IMR-90 (cell line): Measurements from ENCODE around the gene ATP1B3. TPM values are rescaled to one million over a fixed set of nuclear protein-coding genes. Genes with fewer than 3 reads are reported as not detected.

Source experiments
- ATAC-seq: fragments of 200-7000 bp; cut with Tn5 transposase; 2 replicates; pipeline ENCODE4 v1.9.1; 2020; ENCODE audit warnings: low read depth, mild to moderate bottlenecking, moderate library complexity
- BruUV-seq: library from RNA; stranded (reverse); fragments of 400-500 nt; replicated peaks from 2 replicates; lab custom pipeline; 2021; lab: Mats Ljungman, UMichigan
- CTCF ChIA-PET: fragments of 300-600 bp; formaldehyde crosslinking; extraction: SDS; loops from one replicate; lab custom pipeline; 2021; ENCODE audit warnings: antibody characterized with exemption; lab: Yijun Ruan, JAX
- POLR2A ChIA-PET: fragments of 300-600 bp; sonication (Branson Sonifier 250); formaldehyde crosslinking; loops from one replicate; lab custom pipeline; 2022; ENCODE audit warnings: antibody characterized with exemption; ENCODE audit not compliant: unreplicated experiment; lab: Charles Lee
- DNase-seq: peaks from one replicate; pipeline ENCODE4 v3.0.0; 2013
- H2AFZ ChIP-seq: replicated peaks from 2 replicates; pipeline ENCODE3; 2013; ENCODE audit warnings: low read length, mild to moderate bottlenecking; ENCODE audit not compliant: poor library complexity
- H2AK5ac ChIP-seq: 2 replicates; pipeline ENCODE4 v1.6.1; 2013; ENCODE audit warnings: low read depth, low read length, inconsistent platforms
- H2AK9ac ChIP-seq: replicated peaks from 2 replicates; pipeline ENCODE3; 2013; ENCODE audit warnings: mild to moderate bottlenecking, low read depth, low read length, moderate library complexity; ENCODE audit not compliant: poor library complexity
- H2BK120ac ChIP-seq: 2 replicates; pipeline ENCODE4 v1.6.1; 2013; ENCODE audit warnings: low read depth, low read length, inconsistent platforms
- H2BK15ac ChIP-seq: 3 replicates; pipeline ENCODE4 v1.6.1; 2013; ENCODE audit warnings: low read depth, low read length, inconsistent platforms
- H2BK20ac ChIP-seq: 2 replicates; pipeline ENCODE4 v1.6.1; 2013; ENCODE audit warnings: low read depth, mild to moderate bottlenecking, inconsistent platforms, low read length, moderate library complexity
- H2BK5ac ChIP-seq: 2 replicates; pipeline ENCODE4 v1.6.1; 2013; ENCODE audit warnings: mild to moderate bottlenecking, low read depth, low read length, inconsistent platforms; ENCODE audit not compliant: poor library complexity, severe bottlenecking
- H3K14ac ChIP-seq: replicated peaks from 2 replicates; pipeline ENCODE4 v1.6.1; 2013; ENCODE audit warnings: low read depth, low read length, inconsistent platforms
- H3K18ac ChIP-seq: 2 replicates; pipeline ENCODE4 v1.6.1; 2013; ENCODE audit warnings: low read depth, low read length, control low read depth
- H3K23ac ChIP-seq: 2 replicates; pipeline ENCODE4 v1.6.1; 2013; ENCODE audit warnings: low read depth, low read length, inconsistent platforms
- H3K27ac ChIP-seq: 2 replicates; pipeline ENCODE4 v1.5.1; 2013; ENCODE audit warnings: mild to moderate bottlenecking, control low read depth, low read length; ENCODE audit not compliant: insufficient read depth
- H3K27me3 ChIP-seq: 2 replicates; pipeline ENCODE4 v1.6.1; 2013; ENCODE audit warnings: low read length; ENCODE audit not compliant: control insufficient read depth, insufficient read depth
- H3K36me3 ChIP-seq: 2 replicates; pipeline ENCODE4 v1.6.1; 2013; ENCODE audit warnings: low read length, mixed read lengths; ENCODE audit not compliant: control insufficient read depth, insufficient read depth
- H3K4ac ChIP-seq: 2 replicates; pipeline ENCODE4 v1.6.1; 2013; ENCODE audit warnings: low read depth, low read length, inconsistent platforms
- H3K4me1 ChIP-seq: 2 replicates; pipeline ENCODE4 v1.6.1; 2013; ENCODE audit warnings: low read length, mixed read lengths; ENCODE audit not compliant: control insufficient read depth, insufficient read depth
- H3K4me2 ChIP-seq: 2 replicates; pipeline ENCODE4 v1.6.1; 2013; ENCODE audit warnings: low read depth, mild to moderate bottlenecking, control low read depth, low read length, moderate library complexity
- H3K4me3 ChIP-seq: 2 replicates; pipeline ENCODE4 v1.5.1; 2013; ENCODE audit warnings: low read depth, mild to moderate bottlenecking, control low read depth, low read length, moderate library complexity; ENCODE audit not compliant: insufficient read depth
- H3K56ac ChIP-seq: 2 replicates; pipeline ENCODE4 v1.6.1; 2013; ENCODE audit warnings: low read length, inconsistent platforms; ENCODE audit not compliant: insufficient read depth; ENCODE audit errors: extremely low read depth
- H3K79me1 ChIP-seq, 2 experiments: 2 replicates each; pipeline ENCODE4 v1.6.1; 2013; ENCODE audit warnings: low read length in 2 of 2, inconsistent platforms in 1 of 2, low read depth in 1 of 2
- H3K9ac ChIP-seq: 2 replicates; pipeline ENCODE4 v1.6.1; 2013; ENCODE audit warnings: low read depth, low read length, control low read depth
- H3K9me1 ChIP-seq: 2 replicates; pipeline ENCODE4 v1.6.1; 2013; ENCODE audit warnings: low read length, inconsistent platforms; ENCODE audit not compliant: insufficient read depth
- H3K9me3 ChIP-seq: 2 replicates; pipeline ENCODE4 v1.6.1; 2013; ENCODE audit warnings: low read length; ENCODE audit not compliant: control insufficient read depth, insufficient read depth
- H4K20me1 ChIP-seq: 2 replicates; pipeline ENCODE4 v1.6.1; 2013; ENCODE audit warnings: low read length, inconsistent platforms; ENCODE audit not compliant: insufficient read depth
- H4K5ac ChIP-seq: 2 replicates; pipeline ENCODE4 v1.6.1; 2013; ENCODE audit warnings: mild to moderate bottlenecking, low read depth, low read length, control low read depth
- H4K8ac ChIP-seq, 2 experiments: 2 replicates each; pipeline ENCODE4 v1.6.1; 2013; ENCODE audit warnings: low read depth in 2 of 2, low read length in 2 of 2, control low read depth in 1 of 2, inconsistent platforms in 1 of 2
- H4K91ac ChIP-seq: 2 replicates; pipeline ENCODE4 v1.6.1; 2013; ENCODE audit warnings: low read depth, low read length, inconsistent platforms; ENCODE audit not compliant: insufficient read depth
- BHLHE40 ChIP-seq: fragments of 150-350 bp; IDR thresholded peaks from 2 replicates; pipeline ENCODE4 v1.6.1; 2016; ENCODE audit warnings: mild to moderate bottlenecking, low read depth, low read length
- CEBPB ChIP-seq: IDR thresholded peaks from 2 replicates; pipeline ENCODE4 v1.6.1; 2012; ENCODE audit warnings: low read depth, low read length, improper control_type of control experiment
- FOS ChIP-seq: fragments of 150-350 bp; IDR thresholded peaks from 2 replicates; pipeline ENCODE4 v1.6.1; 2016; ENCODE audit warnings: low read depth, low read length
- MAFK ChIP-seq: IDR thresholded peaks from 2 replicates; pipeline ENCODE4 v1.6.1; 2012; ENCODE audit warnings: low read depth, low read length, improper control_type of control experiment
- MXI1 ChIP-seq: IDR thresholded peaks from 2 replicates; pipeline ENCODE4 v1.6.1; 2012; ENCODE audit warnings: low read depth, mild to moderate bottlenecking, low read length, moderate library complexity, borderline replicate concordance
- POLR2A ChIP-seq: IDR thresholded peaks from 2 replicates; pipeline ENCODE4 v1.6.1; 2012; ENCODE audit warnings: mild to moderate bottlenecking, low read depth, low read length
- SMC3 ChIP-seq: fragments of 150-350 bp; IDR thresholded peaks from 2 replicates; pipeline ENCODE4 v1.6.1; 2016; ENCODE audit warnings: low read depth, mild to moderate bottlenecking, antibody characterized with exemption, low read length, moderate library complexity
- WGBS, 2 experiments: methylation state at CpG; one replicate each; pipeline versions ENCODE4 v1.1.5 to v1.1.7; 2013; ENCODE audit warnings: missing lambda C conversion rate in 2 of 2; ENCODE audit not compliant: insufficient read length in 1 of 2; ENCODE audit errors: extremely low coverage in 2 of 2; 5-methylcytosine and 5-hydroxymethylcytosine counted together
- dilution Hi-C: fragments of 300-500 bp; cut with HindIII; formaldehyde crosslinking; loops from one replicate; pipeline ENCODE4 v1.14.3; 2018; ENCODE audit warnings: low sequenced_read_pairs; ENCODE audit not compliant: unreplicated experiment
- in situ Hi-C: fragments of 300-500 bp; cut with MboI; formaldehyde crosslinking; loops from 3 replicates; pipeline ENCODE4 v1.14.3; 2019; ENCODE audit warnings: low sequenced_read_pairs, inconsistent platforms, mixed read lengths
- intact Hi-C: fragments of 100-400 bp; cut with micrococcal nuclease; formaldehyde crosslinking; loops from 2 replicates; pipeline ENCODE4 v1.10.0; 2022
- polyA plus RNA-seq, 3 experiments: library from polyadenylated mRNA; depleted of rRNA; stranded (reverse); fragments of >200 nt; gene quantifications; 2 replicates each; pipeline ENCODE4 v1.2.3, GENCODE V29; 2012; ENCODE audit warnings: low replicate concordance in 1 of 3
- total RNA-seq: library from RNA; depleted of rRNA; stranded (reverse); fragments of >200 nt; gene quantifications from 2 replicates; pipeline ENCODE4 v1.2.3, GENCODE V29; 2012
- TF ChIP-seq, protein P1 (sequence below): conservative IDR thresholded peaks from 2 replicates; pipeline ENCODE4 v1.5.1; 2012; ENCODE audit warnings: mild to moderate bottlenecking, low read depth, low read length, improper control_type of control experiment
- TF ChIP-seq, protein P2 (sequence below): fragments of 150-350 bp; IDR thresholded peaks from 2 replicates; pipeline ENCODE4 v1.6.1; 2016; ENCODE audit warnings: low read depth, mild to moderate bottlenecking, low read length, moderate library complexity, borderline replicate concordance

The ATP1B3 gene
- total and polyA plus RNA-seq, 2 of the 4 experiments (the other 2 are of a cell fraction), result 64.3 to 126 TPM

DNA sequence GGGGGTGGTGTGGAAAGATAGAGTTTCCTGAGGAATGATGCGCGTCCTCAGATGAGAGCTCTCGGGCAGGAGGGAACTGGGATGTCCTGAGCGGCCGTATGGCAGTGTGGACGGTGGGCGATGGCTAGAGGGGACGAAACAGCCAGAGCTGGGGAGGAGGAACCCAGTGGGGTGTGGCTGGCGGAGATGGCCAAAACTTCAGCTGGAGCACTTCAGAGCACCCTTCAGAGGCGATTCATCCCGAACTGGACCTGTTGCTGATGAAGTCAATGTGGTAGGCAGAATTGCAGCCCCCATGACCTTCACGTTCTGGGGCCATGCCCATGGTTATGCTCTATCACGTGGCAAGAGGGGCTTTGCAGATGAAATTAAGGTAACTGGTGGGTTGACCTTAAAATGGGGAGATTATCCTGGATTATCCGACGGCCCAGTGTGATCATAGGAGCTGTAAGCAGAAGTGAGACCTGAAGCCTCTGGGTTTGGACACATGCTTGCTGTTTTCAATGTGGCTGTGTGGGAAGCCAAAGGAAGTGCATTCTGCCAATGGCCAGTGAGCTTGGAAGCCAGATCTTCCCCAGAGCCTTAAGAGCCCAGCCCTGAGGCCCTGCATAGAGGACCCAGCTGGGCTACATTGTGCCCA lies 52.3 kb downstream of the ATP1B3 start:
- no peak overlapping the region for H4K8ac ChIP-seq
- no peak overlapping the region for H3K4me2 ChIP-seq
- no peak for TF ChIP-seq MAFK
- TF ChIP-seq, protein P1, sequence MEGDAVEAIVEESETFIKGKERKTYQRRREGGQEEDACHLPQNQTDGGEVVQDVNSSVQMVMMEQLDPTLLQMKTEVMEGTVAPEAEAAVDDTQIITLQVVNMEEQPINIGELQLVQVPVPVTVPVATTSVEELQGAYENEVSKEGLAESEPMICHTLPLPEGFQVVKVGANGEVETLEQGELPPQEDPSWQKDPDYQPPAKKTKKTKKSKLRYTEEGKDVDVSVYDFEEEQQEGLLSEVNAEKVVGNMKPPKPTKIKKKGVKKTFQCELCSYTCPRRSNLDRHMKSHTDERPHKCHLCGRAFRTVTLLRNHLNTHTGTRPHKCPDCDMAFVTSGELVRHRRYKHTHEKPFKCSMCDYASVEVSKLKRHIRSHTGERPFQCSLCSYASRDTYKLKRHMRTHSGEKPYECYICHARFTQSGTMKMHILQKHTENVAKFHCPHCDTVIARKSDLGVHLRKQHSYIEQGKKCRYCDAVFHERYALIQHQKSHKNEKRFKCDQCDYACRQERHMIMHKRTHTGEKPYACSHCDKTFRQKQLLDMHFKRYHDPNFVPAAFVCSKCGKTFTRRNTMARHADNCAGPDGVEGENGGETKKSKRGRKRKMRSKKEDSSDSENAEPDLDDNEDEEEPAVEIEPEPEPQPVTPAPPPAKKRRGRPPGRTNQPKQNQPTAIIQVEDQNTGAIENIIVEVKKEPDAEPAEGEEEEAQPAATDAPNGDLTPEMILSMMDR, result no peak
- TF ChIP-seq CEBPB, result no peak
- TF ChIP-seq MXI1, result no peak
- TF ChIP-seq SMC3, result no peak
- TF ChIP-seq POLR2A, result no peak
- TF ChIP-seq BHLHE40, result no peak
- TF ChIP-seq, protein P2, sequence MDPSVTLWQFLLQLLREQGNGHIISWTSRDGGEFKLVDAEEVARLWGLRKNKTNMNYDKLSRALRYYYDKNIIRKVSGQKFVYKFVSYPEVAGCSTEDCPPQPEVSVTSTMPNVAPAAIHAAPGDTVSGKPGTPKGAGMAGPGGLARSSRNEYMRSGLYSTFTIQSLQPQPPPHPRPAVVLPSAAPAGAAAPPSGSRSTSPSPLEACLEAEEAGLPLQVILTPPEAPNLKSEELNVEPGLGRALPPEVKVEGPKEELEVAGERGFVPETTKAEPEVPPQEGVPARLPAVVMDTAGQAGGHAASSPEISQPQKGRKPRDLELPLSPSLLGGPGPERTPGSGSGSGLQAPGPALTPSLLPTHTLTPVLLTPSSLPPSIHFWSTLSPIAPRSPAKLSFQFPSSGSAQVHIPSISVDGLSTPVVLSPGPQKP, result no peak
- TF ChIP-seq FOS, result no peak
- H3K56ac ChIP-seq, result no peak overlapping the region
- WGBS, 2 experiments, result 90% methylated on average over 4 of the region's 15 CpGs; no CpG with 5 or more reads in 1 of the 2 experiments
- POLR2A ChIA-PET, result interaction anchor here (0.7 kb wide), 1 partner anchor 16 kb away, joined by 4 read pairs; no protein-coding TSS in a partner anchor
- no peak overlapping the region for H3K27ac ChIP-seq
- no peaks in the 10 kb centered on the region for H3K27me3 ChIP-seq
- no peak overlapping the region for H3K4ac ChIP-seq
- in situ Hi-C loops, result no loop called here
- no peak overlapping the region for H2AK9ac ChIP-seq
- peaks cover 12% of the 10 kb centered on the region for H3K36me3 ChIP-seq
- no peak overlapping the region for H2BK5ac ChIP-seq
- H3K23ac ChIP-seq, result no peak overlapping the region
- no peaks in the 10 kb centered on the region for H4K20me1 ChIP-seq
- no peak overlapping the region for H2BK20ac ChIP-seq
- no peak overlapping the region for H4K91ac ChIP-seq
- no peaks in the 10 kb centered on the region for H3K9me3 ChIP-seq
- H3K14ac ChIP-seq, result no peak overlapping the region
- H3K18ac ChIP-seq, result no peak overlapping the region
- no peak overlapping the region for H4K5ac ChIP-seq
- BruUV-seq, result no TSS peak
- no peak overlapping the region for H3K9ac ChIP-seq
- H2BK15ac ChIP-seq, result no peak overlapping the region
- H3K4me1 ChIP-seq, result no peaks in the 10 kb centered on the region
- H3K4me3 ChIP-seq, result no peak overlapping the region
- ATAC-seq (no peak), DNase-seq (no peak)
- dilution Hi-C loops, result no loop called here
- intact Hi-C loops, result no loop called here
- no peak overlapping the region for H2BK120ac ChIP-seq
- no peaks in the 10 kb centered on the region for H3K79me1 ChIP-seq
- H3K9me1 ChIP-seq, result no peaks in the 10 kb centered on the region
- H2AFZ ChIP-seq, result no peak overlapping the region
- H2AK5ac ChIP-seq, result no peak overlapping the region
- CTCF ChIA-PET, result interaction anchor here (1.3 kb wide), 1 partner anchor 12 kb away, joined by 7 read pairs; no protein-coding TSS in a partner anchor
